Measurements from ENCODE around the gene NR4A1.

GRCh38 chr12:52014567-52015530 lies 36.4 kb upstream of the NR4A1 start:
- TF ChIP-seq CTCF (conservative IDR thresholded peaks at IDR 0.05; ENCODE audit: low read depth, low read length), result no peak
- TF ChIP-seq EZH2 (IDR thresholded peaks at IDR 0.05; ENCODE audit: borderline replicate concordance, low read depth, low read length, poor library complexity, severe bottlenecking), result no peak

Measured in A673 (cell line).